Cardiac septum (tissue), 1 donor: ENCODE measurements around the gene PTH1R. TPM values are rescaled to one million over a fixed set of nuclear protein-coding genes. Genes with fewer than 3 reads are reported as not detected.
A peak's percentile ranks its signal among the peaks of the same experiment; 100 is the strongest.

Experiments
- DNase-seq: peaks from one replicate; pipeline ENCODE4 v3.0.0-alpha.2; 2020; ENCODE audit warnings: low spot score
- intact Hi-C: fragments of 100-400 bp; cut with DNase I; formaldehyde crosslinking; loops from one replicate; pipeline ENCODE4 v1.14.0; 2022
- total RNA-seq: library from RNA; stranded (reverse); fragmentation: NEBNext Ultra II Directional; extraction: Animal tissue kit (Norgen Biotek cat#: 25700); gene quantifications from one replicate; pipeline ENCODE4 v1.2.1, GENCODE V29; 2021
- donor health status: DM: no; HTN: no; CAD: no.

The PTH1R gene
- total RNA-seq, 1 donor from 2014 or later, result 5.4 TPM

- intact Hi-C loops, result loop anchor here (5.0 kb wide), 1 partner anchor 169 kb away; the partner anchor contains the start of gene ALS2CL
- peak; percentile 79 for DNase-seq
Observed at GRCh38 chr3:46860810-46861604, 16.5 kb upstream of the PTH1R start.

GRCh38 chr3:46861605-46862368, 15.7 kb upstream of the PTH1R start:
- intact Hi-C loops, result loop anchor here (5.0 kb wide), 1 partner anchor 169 kb away; the partner anchor contains the start of gene ALS2CL
- DNase-seq, result peak; percentile 82

- peak; percentile 72 for DNase-seq
- intact Hi-C loops, result loop anchor here (1.0 to 5.0 kb wide), 2 partner anchors 170 to 296 kb away; partner anchors contain the start of genes ALS2CL and LRRC2
Observed at GRCh38 chr3:46862369-46863025, 15.0 kb upstream of the PTH1R start.

DNA sequence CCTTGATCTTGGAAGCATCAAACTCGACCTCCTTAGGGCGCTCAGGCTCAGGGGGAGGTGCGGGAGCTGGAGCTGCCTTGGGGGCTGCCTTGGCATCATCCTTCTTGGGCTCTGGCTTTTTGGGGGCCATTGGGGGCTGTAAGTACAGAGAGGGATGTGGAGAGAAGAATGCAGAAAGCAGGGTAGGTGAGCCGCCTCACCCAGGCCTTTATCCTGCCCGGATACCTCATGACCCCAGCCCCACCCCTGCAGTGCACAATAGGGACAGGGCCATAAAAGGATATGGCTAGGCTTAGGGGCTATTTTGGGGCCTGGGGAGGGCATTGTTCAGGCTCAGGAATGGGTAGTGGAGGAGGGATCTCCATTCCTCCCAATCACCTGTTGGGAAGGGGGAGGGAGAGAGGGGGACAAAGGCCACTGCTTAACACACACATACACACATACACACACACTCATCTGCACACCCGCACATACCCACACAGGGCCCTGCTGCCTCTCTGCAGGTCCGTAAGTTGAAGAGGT, 14.2 kb upstream of the PTH1R start, which contains the start of gene MYL3:
Gene MYL3, minus strand, starts transcription at position 184 of the 522 bp plus-strand sequence. Its CDS starts 54 bp downstream, at position 130.
- DNase-seq, result peak; percentile 83
- intact Hi-C loops, result loop anchor here (1.0 to 5.0 kb wide), 2 partner anchors 171 to 297 kb away; partner anchors contain the start of genes ALS2CL and LRRC2

DNA sequence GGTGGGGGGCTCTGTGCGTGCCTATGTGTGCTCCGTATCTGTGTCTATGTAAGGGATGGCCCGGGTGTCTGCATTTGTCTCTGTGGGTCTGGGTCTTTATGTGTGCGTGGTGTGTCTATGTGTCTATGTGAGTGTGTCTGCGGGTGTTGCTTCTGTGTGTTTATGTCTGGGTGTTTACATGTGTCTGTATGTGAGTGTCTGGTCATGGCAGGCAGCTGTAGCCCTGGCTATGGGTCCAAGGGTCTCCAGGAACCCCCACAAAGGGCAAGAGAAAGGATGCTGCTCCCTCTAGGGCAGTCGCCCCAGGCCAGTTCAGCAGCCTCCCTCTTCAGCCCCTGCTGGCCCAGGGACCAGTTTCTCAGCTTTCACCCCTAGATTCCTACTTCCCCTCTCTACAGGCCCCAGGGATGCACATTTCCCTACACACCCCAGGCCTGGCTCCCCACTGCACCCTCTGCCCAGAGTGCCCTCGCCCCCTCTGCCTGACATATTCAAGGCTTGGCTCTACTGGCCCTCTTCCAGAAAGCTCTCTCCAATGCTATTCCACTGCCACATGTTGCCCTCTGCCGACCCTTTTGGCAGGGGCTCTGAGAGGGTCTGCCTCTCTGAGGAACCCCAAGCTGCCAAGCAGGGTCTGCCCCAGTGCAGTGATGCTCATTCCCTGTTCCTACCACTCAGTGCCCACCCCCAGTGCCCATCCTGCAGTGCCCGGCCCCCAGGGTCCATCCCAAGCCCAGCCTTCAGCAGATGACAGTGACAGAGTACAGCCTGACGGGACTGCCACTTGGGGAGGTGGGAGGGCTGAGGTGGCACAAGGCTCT, 13.2 kb upstream of the PTH1R start:
- peak; percentile 66 for DNase-seq

GRCh38 chr3:46865031-46865507, 12.5 kb upstream of the PTH1R start:
- peak; percentile 83 for DNase-seq
- intact Hi-C loops, result no loop called here

More for the DNA sequence above, 13.2 kb upstream of the PTH1R start:
- intact Hi-C loops, result loop anchor here (5.0 kb wide), 1 partner anchor 172 kb away; the partner anchor contains the start of gene ALS2CL

DNA sequence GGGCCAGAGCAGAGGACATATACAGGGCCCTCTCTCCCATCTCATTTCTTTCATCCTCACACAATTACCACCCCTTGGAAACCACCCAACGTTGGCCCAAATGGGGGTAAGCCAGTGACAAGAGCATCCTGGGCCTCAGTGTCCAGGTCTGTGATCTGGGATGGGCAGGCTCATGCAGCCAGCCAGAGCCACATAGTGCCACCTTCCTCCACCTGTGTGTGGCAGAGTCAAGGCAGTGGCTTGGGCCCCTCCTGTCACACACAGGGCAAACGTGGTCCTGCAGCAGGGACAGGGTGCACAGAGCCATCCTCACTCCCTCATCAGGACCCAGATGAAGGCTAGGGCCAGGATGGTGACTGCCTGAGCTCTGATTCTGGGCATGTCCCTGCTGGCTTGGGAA, 12.0 kb upstream of the PTH1R start:
- no peak for DNase-seq
- intact Hi-C loops, result no loop called here

GRCh38 chr3:46866032-46866595, 11.4 kb upstream of the PTH1R start:
- intact Hi-C loops, result loop anchor here (1.0 kb wide), 1 partner anchor 29 kb away; no protein-coding TSS in a partner anchor
- no peak for DNase-seq

GRCh38 chr3:46866720-46867549, 10.6 kb upstream of the PTH1R start:
- peak; percentile 92 for DNase-seq
- intact Hi-C loops, result loop anchor here (1.0 kb wide), 2 partner anchors 28 to 42 kb away; no protein-coding TSS in a partner anchor

GRCh38 chr3:46867550-46867898, 10.0 kb upstream of the PTH1R start:
- intact Hi-C loops, result loop anchor here (1.0 kb wide), 1 partner anchor 42 kb away; no protein-coding TSS in a partner anchor
- peak; percentile 94 for DNase-seq

DNA sequence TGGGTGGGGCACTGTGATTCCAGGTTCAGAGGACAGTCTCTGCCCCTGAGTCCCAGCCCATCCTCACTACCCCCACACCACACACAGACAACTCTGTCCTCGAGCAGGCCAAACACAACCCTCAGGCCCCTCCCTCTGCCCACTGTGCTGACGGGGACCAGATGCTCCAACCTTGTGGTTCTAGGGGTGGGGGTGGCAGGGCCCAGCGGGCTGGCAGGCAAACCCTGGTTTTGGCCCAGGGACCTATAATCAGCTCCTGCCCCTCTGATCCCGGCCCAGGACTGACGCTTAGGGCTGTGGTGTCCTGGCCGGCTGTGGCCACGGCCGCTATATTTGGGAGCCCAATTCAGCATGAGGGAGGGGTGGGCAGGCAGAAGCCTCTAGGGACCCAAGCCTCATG, 9.2 kb upstream of the PTH1R start:
- intact Hi-C loops, result no loop called here
- DNase-seq, result no peak

GRCh38 chr3:46868948-46869347, 8.6 kb upstream of the PTH1R start:
- DNase-seq, result no peak
- intact Hi-C loops, result no loop called here

DNA sequence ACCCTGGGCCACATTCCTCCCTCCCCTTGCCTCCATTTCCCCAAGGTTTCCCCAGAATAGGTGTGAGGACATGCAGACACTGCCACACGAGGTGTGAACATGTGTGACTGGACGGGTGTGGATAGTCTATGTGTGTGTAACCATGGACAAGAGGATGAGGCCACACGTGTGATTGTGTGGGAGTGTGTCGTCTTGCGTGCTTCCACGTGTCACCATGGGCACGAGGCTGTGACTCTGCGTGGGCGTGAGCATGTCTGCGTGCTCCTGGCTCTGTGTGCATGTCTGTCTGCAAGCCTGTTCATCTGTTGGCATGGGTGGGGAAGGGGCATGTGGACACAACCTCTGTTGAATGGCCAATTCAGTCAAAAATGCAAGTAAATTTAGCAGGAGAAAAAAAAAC, 8.1 kb upstream of the PTH1R start:
- no peak for DNase-seq
- intact Hi-C loops, result no loop called here

DNA sequence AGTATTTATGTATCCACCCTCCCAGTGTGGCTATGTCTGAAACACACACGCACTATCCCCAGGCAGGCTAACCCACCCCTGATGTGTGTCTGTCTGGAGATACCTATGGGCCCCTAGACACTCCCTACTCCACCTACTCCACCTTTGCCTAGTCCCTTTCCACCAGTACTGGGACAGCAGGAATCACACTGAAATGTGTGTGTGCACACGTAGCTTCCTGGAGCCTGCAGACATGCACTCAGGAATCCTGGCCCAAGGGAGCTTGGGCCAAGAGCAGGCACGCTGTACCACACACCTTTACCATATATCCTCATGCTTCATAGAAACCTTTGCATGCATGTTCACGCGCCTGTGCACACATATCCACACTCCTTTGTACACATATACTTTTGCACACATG, 6.9 kb upstream of the PTH1R start:
- intact Hi-C loops, result no loop called here
- no peak for DNase-seq

DNA sequence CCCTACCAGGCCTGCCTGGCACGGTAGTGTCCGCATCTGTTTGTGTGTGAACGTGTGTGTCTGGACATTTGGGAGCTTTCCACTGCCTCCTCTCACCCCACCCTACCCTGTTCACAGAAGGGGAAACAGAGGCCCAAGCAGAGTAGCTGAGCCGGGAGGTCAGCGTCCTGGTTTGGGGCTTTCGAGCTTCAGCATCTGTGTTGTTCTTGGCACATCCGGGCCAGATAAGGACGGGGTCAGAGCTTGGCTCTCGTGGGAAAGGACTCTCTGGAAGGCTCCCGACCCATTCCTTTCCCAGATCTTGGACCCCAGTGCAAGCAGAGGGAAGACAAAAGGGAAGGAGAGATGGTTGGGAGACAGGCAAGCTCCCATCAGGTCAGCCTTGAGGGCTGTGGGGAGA, 6.3 kb upstream of the PTH1R start:
- intact Hi-C loops, result no loop called here
- no peak for DNase-seq

GRCh38 chr3:46873521-46873920, 4.0 kb upstream of the PTH1R start:
- DNase-seq, result no peak
- intact Hi-C loops, result no loop called here

DNA sequence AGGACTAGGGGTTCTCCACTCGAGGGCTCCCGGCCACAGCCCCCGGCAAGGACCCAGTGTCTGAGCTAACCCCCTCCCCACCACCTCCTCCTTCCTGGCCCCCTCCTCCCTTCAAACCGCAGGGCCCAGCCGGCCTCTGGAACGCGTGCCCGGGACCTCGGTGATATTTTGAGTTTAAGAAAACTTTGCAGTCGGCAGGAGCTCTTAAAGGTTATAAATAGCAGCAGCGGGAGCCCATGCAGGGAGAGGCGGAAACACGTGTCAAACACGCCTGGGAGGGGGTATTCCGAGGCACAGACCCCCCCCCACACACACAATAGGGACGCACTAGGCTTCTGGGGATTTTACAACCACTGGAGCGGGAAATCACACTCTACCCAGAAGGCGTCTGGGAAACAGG, 3.1 kb upstream of the PTH1R start:
- DNase-seq, result no peak

More for the DNA sequence above, 3.1 kb upstream of the PTH1R start:
- intact Hi-C loops, result no loop called here
